GM12878 (cell line): ENCODE results near the gene CFAP141. TPM values are rescaled to one million over a fixed set of nuclear protein-coding genes. Genes with fewer than 3 reads are reported as not detected.

Experiments
- ATF7 ChIP-seq: fragments of 450-650 bp; IDR thresholded peaks from 2 replicates; pipeline ENCODE4 v1.6.1; 2016; ENCODE audit warnings: low read depth, mild to moderate bottlenecking
- CUX1 ChIP-seq: IDR thresholded peaks from 2 replicates; pipeline ENCODE4 v1.6.1; 2012; ENCODE audit warnings: improper control_type of control experiment, low read depth, low read length; ENCODE audit not compliant: insufficient replicate concordance
- E2F8 ChIP-seq: fragments of 450-650 bp; IDR thresholded peaks from 2 replicates; pipeline ENCODE4 v1.6.1; 2018; ENCODE audit warnings: mild to moderate bottlenecking, low read depth, moderate library complexity; ENCODE audit not compliant: partially characterized antibody
- FOXK2 ChIP-seq: fragments of 450-650 bp; IDR thresholded peaks from 2 replicates; pipeline ENCODE4 v1.6.1; 2017; ENCODE audit warnings: mild to moderate bottlenecking, moderate library complexity
- GABPA ChIP-seq: IDR thresholded peaks from 2 replicates; pipeline ENCODE4 v1.6.1; 2014; ENCODE audit warnings: antibody characterized with exemption, low read depth, mild to moderate bottlenecking, inconsistent platforms
- JUND ChIP-seq: IDR thresholded peaks from 2 replicates; pipeline ENCODE4 v1.6.1; 2012; ENCODE audit warnings: low read depth, mild to moderate bottlenecking, low read length, improper control_type of control experiment, moderate library complexity
- NKRF ChIP-seq: fragments of 450-650 bp; conservative IDR thresholded peaks from 2 replicates; pipeline ENCODE4 v1.6.1; 2017; ENCODE audit warnings: mild to moderate bottlenecking, moderate library complexity
- PAX5 ChIP-seq: IDR thresholded peaks from 2 replicates; pipeline ENCODE4 v1.6.1; 2011; ENCODE audit warnings: low read depth, low read length, borderline replicate concordance
- PAX8 ChIP-seq: fragments of 450-650 bp; IDR thresholded peaks from 2 replicates; pipeline ENCODE4 v1.6.1; 2017; ENCODE audit warnings: mild to moderate bottlenecking, moderate library complexity
- POU2F2 ChIP-seq: IDR thresholded peaks from 3 replicates; pipeline ENCODE4 v1.6.1; 2011; ENCODE audit warnings: low read depth, mild to moderate bottlenecking, low read length, borderline replicate concordance
- YY1 ChIP-seq: IDR thresholded peaks from 2 replicates; pipeline ENCODE4 v1.6.1; 2011; ENCODE audit warnings: low read depth, mild to moderate bottlenecking, low read length
- ZNF592 ChIP-seq: fragments of 450-650 bp; IDR thresholded peaks from 2 replicates; pipeline ENCODE4 v1.6.1; 2017; ENCODE audit warnings: mild to moderate bottlenecking, moderate library complexity
- polyA plus RNA-seq, 11 experiments: library from polyadenylated mRNA; depleted of rRNA in 4 of 11; unstranded in 6 of 11; stranded (reverse) in 5 of 11; fragments of >200 nt; fragmentation: Nextera tagmentation in 4 of 11; fragmentation: Illumina TruSeq in 1 of 11; extraction: Ambion mirVana in 4 of 11; extraction: Trizol in 1 of 11; gene quantifications; 1 replicate in 1 of 11; 2 replicates in 10 of 11; pipeline versions ENCODE4 v1.2.1 to v1.2.3, GENCODE V29; 2011 to 2016; ENCODE audit warnings: inconsistent platforms in 2 of 11, missing spikeins in 2 of 11, low read depth in 1 of 11
- total RNA-seq, 4 experiments: library from RNA; depleted of rRNA in 3 of 4; stranded (reverse); fragments of >200 nt in 3 of 4; fragmentation: Illumina TruSeq in 1 of 4; extraction: Trizol in 1 of 4; gene quantifications; 2 replicates each; pipeline versions ENCODE4 v1.2.1 to v1.2.3, GENCODE V29; 2013 to 2021

Gene CFAP141
- total and polyA plus RNA-seq, 10 of the 15 experiments (the other 5 are each of a cell fraction or from before 2014, with no cell fraction given), result not detected

GRCh38 chr1:154183046-154183915, 22.9 kb downstream of the CFAP141 start (continued):
- no peak for TF ChIP-seq CUX1
- TF ChIP-seq FOXK2, result peak; percentile 58; the same call in 1 of the 2 replicates
- no peak for TF ChIP-seq JUND
- peak; percentile 91 for TF ChIP-seq GABPA
- no peak for TF ChIP-seq PAX5
- no peak for TF ChIP-seq PAX8
- TF ChIP-seq ATF7, result 0 out of 2 replicates have a peak, but pooled peaks have one; percentile 26
- peak; percentile 51; the same call in 1 of the 2 replicates for TF ChIP-seq YY1
- TF ChIP-seq E2F8, result peak; percentile 93
- TF ChIP-seq NKRF, result 0 out of 2 replicates have a peak, but pooled peaks have one; percentile 57
- no peak for TF ChIP-seq ZNF592
- peak; percentile 70; the same call in 2 of the 3 replicates for TF ChIP-seq POU2F2
